GM12878 (cell line): ENCODE measurements around the gene GOLGA2. TPM values are rescaled to one million over a fixed set of nuclear protein-coding genes. Genes with fewer than 3 reads are reported as not detected.

Experiments used
- ATAC-seq: fragments of 200-7000 bp; cut with Tn5 transposase; 3 replicates; pipeline ENCODE4 v1.9.1; 2020; ENCODE audit warnings: mild to moderate bottlenecking, moderate library complexity
- BruUV-seq: library from RNA; stranded (reverse); fragments of 400-500 nt; replicated peaks from 2 replicates; lab custom pipeline; 2021; lab: Mats Ljungman, UMichigan
- CTCF ChIA-PET: fragments of 300-600 bp; sonication (Branson Sonifier 250); formaldehyde crosslinking; extraction: SDS; loops from one replicate; lab custom pipeline; 2021; ENCODE audit warnings: inconsistent platforms; lab: Yijun Ruan, JAX
- POLR2A ChIA-PET: fragments of 350-600 bp; formaldehyde crosslinking; extraction: SDS; loops from one replicate; lab custom pipeline; 2021; ENCODE audit warnings: inconsistent platforms; lab: Charles Lee
- RAD21 ChIA-PET: fragments of 300-600 bp; sonication (Branson Sonifier 250); formaldehyde crosslinking; loops from one replicate; lab custom pipeline; 2023; ENCODE audit warnings: antibody characterized with exemption; ENCODE audit not compliant: unreplicated experiment; lab: Charles Lee
- SMC1A ChIA-PET: fragments of 300-600 bp; sonication (Branson Sonifier 250); formaldehyde crosslinking; loops from one replicate; lab custom pipeline; 2023; ENCODE audit not compliant: unreplicated experiment, uncharacterized antibody; lab: Charles Lee
- DNase-seq: peaks from one replicate; pipeline ENCODE4 v3.0.0-alpha.2; 2011; ENCODE audit warnings: low read depth, low spot score
- FAIRE-seq: peaks from 3 replicates; lab custom pipeline; 2011; peaks lifted over from hg19 to GRCh38; lab: Jason Lieb, UNC
- H2AFZ ChIP-seq: 2 replicates; pipeline ENCODE4 v1.6.0; 2011; ENCODE audit warnings: low read depth, low read length, control low read depth; ENCODE audit not compliant: control insufficient read depth
- H3K27ac ChIP-seq: 2 replicates; pipeline ENCODE4 v1.5.1; 2011; ENCODE audit warnings: control low read depth; ENCODE audit not compliant: control insufficient read depth, insufficient read depth
- H3K27me3 ChIP-seq, 2 experiments: replicated peaks in 1 of 2; 2 replicates each; pipeline versions ENCODE4 v1.6.0 to v1.6.1; 2011; ENCODE audit warnings: low read length in 1 of 2; ENCODE audit not compliant: control insufficient read depth in 2 of 2, insufficient read depth in 2 of 2
- H3K36me3 ChIP-seq, 2 experiments: 2 replicates each; pipeline ENCODE4 v1.5.1; 2011; ENCODE audit warnings: low read length in 1 of 2; ENCODE audit not compliant: control insufficient read depth in 2 of 2, insufficient read depth in 2 of 2
- H3K4me1 ChIP-seq: 2 replicates; pipeline ENCODE4 v1.6.1; 2011; ENCODE audit warnings: mild to moderate bottlenecking, low read length, moderate library complexity, mixed read lengths; ENCODE audit not compliant: control insufficient read depth, insufficient read depth
- H3K4me2 ChIP-seq: 2 replicates; pipeline ENCODE4 v1.6.0; 2011; ENCODE audit warnings: control low read depth; ENCODE audit not compliant: control insufficient read depth, insufficient read depth
- H3K4me3 ChIP-seq: fragments of 200-600 bp; sonication (generic); 2 replicates; pipeline ENCODE4 v1.5.1; 2016
- H3K79me2 ChIP-seq: 2 replicates; pipeline ENCODE4 v1.6.0; 2011; ENCODE audit warnings: low read length; ENCODE audit not compliant: control insufficient read depth, insufficient read depth
- H3K9ac ChIP-seq: 2 replicates; pipeline ENCODE4 v1.8.0; 2011; ENCODE audit warnings: low read length, control low read depth, mixed read lengths; ENCODE audit not compliant: control insufficient read depth, insufficient read depth
- H3K9me3 ChIP-seq: replicated peaks from 3 replicates; pipeline ENCODE4 v1.5.1; 2011; ENCODE audit warnings: mild to moderate bottlenecking, low read length; ENCODE audit not compliant: control insufficient read depth, insufficient read depth
- H4K20me1 ChIP-seq: 2 replicates; pipeline ENCODE4 v1.6.0; 2011; ENCODE audit not compliant: control insufficient read depth, insufficient read depth
- ATF2 ChIP-seq: IDR thresholded peaks from 2 replicates; pipeline ENCODE4 v1.6.1; 2012; ENCODE audit warnings: low read length, inconsistent platforms
- CREB1 ChIP-seq: IDR thresholded peaks from 2 replicates; pipeline ENCODE4 v1.6.1; 2012; ENCODE audit warnings: low read depth, mild to moderate bottlenecking, inconsistent platforms
- ELK1 ChIP-seq: IDR thresholded peaks from 2 replicates; pipeline ENCODE4 v1.6.1; 2012; ENCODE audit warnings: low read depth, low read length, improper control_type of control experiment
- MXI1 ChIP-seq: fragments of 150-350 bp; IDR thresholded peaks from 2 replicates; pipeline ENCODE4 v1.6.1; 2011; ENCODE audit warnings: low read depth, mild to moderate bottlenecking, inconsistent platforms, low read length, improper control_type of control experiment
- MYB ChIP-seq: fragments of 150-350 bp; IDR thresholded peaks from 2 replicates; pipeline ENCODE4 v1.6.1; 2014; ENCODE audit warnings: mild to moderate bottlenecking, low read depth, low read length, borderline replicate concordance
- NBN ChIP-seq: fragments of 450-650 bp; IDR thresholded peaks from 2 replicates; pipeline ENCODE4 v1.6.1; 2016
- PBX3 ChIP-seq: IDR thresholded peaks from 2 replicates; pipeline ENCODE4 v1.6.1; 2011; ENCODE audit warnings: mild to moderate bottlenecking, low read depth, low read length, moderate library complexity; ENCODE audit not compliant: insufficient replicate concordance
- RAD21 ChIP-seq: IDR thresholded peaks from 2 replicates; pipeline ENCODE4 v1.6.1; 2011; ENCODE audit warnings: mild to moderate bottlenecking, low read depth, low read length, moderate library complexity; ENCODE audit not compliant: insufficient read depth
- RELA ChIP-seq: fragments of 450-650 bp; IDR thresholded peaks from 2 replicates; pipeline ENCODE4 v1.8.0; 2014; ENCODE audit warnings: borderline replicate concordance; ENCODE audit not compliant: partially characterized antibody
- WGBS: methylation state at CpG from one replicate; pipeline ENCODE4 v1.1.6; 2016; ENCODE audit warnings: low lambda C conversion rate; ENCODE audit not compliant: insufficient replicate concordance, insufficient coverage; ENCODE audit errors: missing lambda C conversion rate; 5-methylcytosine and 5-hydroxymethylcytosine counted together
- in situ Hi-C: fragments of 300-500 bp; cut with MboI; formaldehyde crosslinking; loops from 9 replicates; pipeline ENCODE4 v1.14.3; 2018; ENCODE audit warnings: mixed read lengths
- intact Hi-C: fragments of 100-400 bp; cut with micrococcal nuclease; formaldehyde crosslinking; loops from one replicate; pipeline ENCODE4 v1.14.2; 2022; ENCODE audit not compliant: unreplicated experiment
- polyA plus RNA-seq, 11 experiments: library from polyadenylated mRNA; depleted of rRNA in 4 of 11; unstranded in 6 of 11; stranded (reverse) in 5 of 11; fragments of >200 nt; fragmentation: Nextera tagmentation in 4 of 11; fragmentation: Illumina TruSeq in 1 of 11; extraction: Ambion mirVana in 4 of 11; extraction: Trizol in 1 of 11; gene quantifications; 1 replicate in 1 of 11; 2 replicates in 10 of 11; pipeline versions ENCODE4 v1.2.1 to v1.2.3, GENCODE V29; 2011 to 2016; ENCODE audit warnings: inconsistent platforms in 2 of 11, missing spikeins in 2 of 11, low read depth in 1 of 11
- total RNA-seq, 4 experiments: library from RNA; depleted of rRNA in 3 of 4; stranded (reverse); fragments of >200 nt in 3 of 4; fragmentation: Illumina TruSeq in 1 of 4; extraction: Trizol in 1 of 4; gene quantifications; 2 replicates each; pipeline versions ENCODE4 v1.2.1 to v1.2.3, GENCODE V29; 2013 to 2021

Gene GOLGA2
- total and polyA plus RNA-seq, 10 of the 15 experiments (the other 5 are each of a cell fraction or from before 2014, with no cell fraction given) = 5.9 to 32.6 (median 19.7) TPM

- FAIRE-seq (no peak), DNase-seq (no peak), ATAC-seq (no peak)
- RAD21 ChIA-PET = no interaction called here
- in situ Hi-C loops (no loop called here), intact Hi-C loops (no loop called here)
- SMC1A ChIA-PET = no interaction called here
- Histone ChIP-seq H3K9ac (no peak overlapping the region), H3K4me2 (no peak overlapping the region), H3K27me3 (no peaks in the 10 kb centered on the region; a peak in 1 of 4 replicates), H3K27ac (no peak overlapping the region), H2AFZ (no peak overlapping the region), H3K4me3 (no peak overlapping the region), H3K36me3 (no peaks in the 10 kb centered on the region), H3K9me3 (no peaks in the 10 kb centered on the region), H3K79me2 (no peaks in the 10 kb centered on the region), H4K20me1 (no peaks in the 10 kb centered on the region), H3K4me1 (no peaks in the 10 kb centered on the region)
- POLR2A ChIA-PET = no interaction called here
- WGBS = 0% methylated on average over 1 of the region's 2 CpGs
- BruUV-seq = no TSS peak
- CTCF ChIA-PET = no interaction called here
- no peak for TF ChIP-seq RAD21
- no peak for TF ChIP-seq ELK1
- no peak for TF ChIP-seq NBN
- no peak for TF ChIP-seq MXI1
- no peak for TF ChIP-seq CREB1
These were observed 29.3 kb downstream of the GOLGA2 start for GRCh38 chr9:128246471-128246870.

GRCh38 chr9:128245421-128246151 is 30.2 kb downstream of the GOLGA2 start:
- ChIA-PET CTCF (no interaction called here), SMC1A (no interaction called here), POLR2A (no interaction called here), RAD21 (no interaction called here)
- in situ Hi-C loops = no loop called here
- Histone ChIP-seq H3K36me3 (no peaks in the 10 kb centered on the region), H3K4me3 (no peak overlapping the region), H3K9me3 (no peaks in the 10 kb centered on the region), H3K9ac (no peak overlapping the region), H3K4me2 (no peak overlapping the region), H3K4me1 (no peaks in the 10 kb centered on the region), H3K27me3 (no peaks in the 10 kb centered on the region), H2AFZ (peak overlapping the region; percentile 17; the same call in 1 of the 2 replicates), H3K79me2 (no peaks in the 10 kb centered on the region), H3K27ac (no peak overlapping the region), H4K20me1 (no peaks in the 10 kb centered on the region)
- DNase-seq (no peak), FAIRE-seq (no peak), ATAC-seq (no peak)
- BruUV-seq = no TSS peak
- intact Hi-C loops = no loop called here
- 27% methylated on average over 13 of the region's 13 CpGs for WGBS
- no peak for TF ChIP-seq RELA
- TF ChIP-seq MYB = no peak
- no peak for TF ChIP-seq PBX3
- no peak for TF ChIP-seq ATF2
